Body of pancreas (tissue), 4 donors: Measurements from ENCODE around the gene DYNLRB2.

Experiments used
- POLR2A ChIP-seq, 3 donors: fragments of 450-650 bp; IDR thresholded peaks; one replicate each; pipeline ENCODE4 v1.6.1; 2016; ENCODE audit warnings: antibody characterized with exemption in 3 of 3, mild to moderate bottlenecking in 2 of 3
- TF ChIP-seq, protein P1 (sequence below), 7 experiments: fragments of 450-650 bp in 4 of 7; fragments of 200-600 bp in 3 of 7; sonication (generic) in 3 of 7; IDR thresholded peaks; one replicate each; pipeline ENCODE4 v1.5.1; 2016 to 2019; ENCODE audit warnings: antibody characterized with exemption in 7 of 7

DNA sequence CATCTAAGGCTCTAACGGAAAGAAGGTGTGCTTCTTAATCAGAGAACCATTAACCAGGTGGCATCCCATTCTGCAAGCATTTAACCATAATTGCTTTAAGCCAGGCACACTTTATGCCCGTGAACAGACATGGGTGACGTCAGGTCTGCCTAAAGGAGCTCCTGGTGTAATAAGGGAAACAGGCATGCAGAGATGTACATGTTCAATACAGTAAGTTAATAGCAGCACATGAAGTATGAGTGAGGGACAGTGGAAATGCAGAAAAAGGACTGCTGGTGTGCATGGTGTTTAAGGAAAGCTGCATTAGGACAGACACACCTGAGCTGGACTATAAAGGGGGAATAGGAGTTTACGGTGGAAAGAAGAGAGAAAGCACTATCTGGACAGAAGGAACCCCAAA, 18.6 kb downstream of the DYNLRB2 start:
- TF ChIP-seq, protein P1, sequence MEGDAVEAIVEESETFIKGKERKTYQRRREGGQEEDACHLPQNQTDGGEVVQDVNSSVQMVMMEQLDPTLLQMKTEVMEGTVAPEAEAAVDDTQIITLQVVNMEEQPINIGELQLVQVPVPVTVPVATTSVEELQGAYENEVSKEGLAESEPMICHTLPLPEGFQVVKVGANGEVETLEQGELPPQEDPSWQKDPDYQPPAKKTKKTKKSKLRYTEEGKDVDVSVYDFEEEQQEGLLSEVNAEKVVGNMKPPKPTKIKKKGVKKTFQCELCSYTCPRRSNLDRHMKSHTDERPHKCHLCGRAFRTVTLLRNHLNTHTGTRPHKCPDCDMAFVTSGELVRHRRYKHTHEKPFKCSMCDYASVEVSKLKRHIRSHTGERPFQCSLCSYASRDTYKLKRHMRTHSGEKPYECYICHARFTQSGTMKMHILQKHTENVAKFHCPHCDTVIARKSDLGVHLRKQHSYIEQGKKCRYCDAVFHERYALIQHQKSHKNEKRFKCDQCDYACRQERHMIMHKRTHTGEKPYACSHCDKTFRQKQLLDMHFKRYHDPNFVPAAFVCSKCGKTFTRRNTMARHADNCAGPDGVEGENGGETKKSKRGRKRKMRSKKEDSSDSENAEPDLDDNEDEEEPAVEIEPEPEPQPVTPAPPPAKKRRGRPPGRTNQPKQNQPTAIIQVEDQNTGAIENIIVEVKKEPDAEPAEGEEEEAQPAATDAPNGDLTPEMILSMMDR (IDR thresholded peaks at IDR 0.05) = no peak
- no peak for TF ChIP-seq POLR2A (IDR thresholded peaks at IDR 0.05)
